ENCODE results near the gene AARS2. TPM values are rescaled to one million over a fixed set of nuclear protein-coding genes. Genes with fewer than 3 reads are reported as not detected.
"Not testable (repeated sequence)": the region's sequence is repeated elsewhere in the genome, so short reads cannot be mapped to it uniquely, and the experiment has no call there.

Gene AARS2
- total RNA-seq, 1 donor from 2014 or later = 10.7 TPM

DNA sequence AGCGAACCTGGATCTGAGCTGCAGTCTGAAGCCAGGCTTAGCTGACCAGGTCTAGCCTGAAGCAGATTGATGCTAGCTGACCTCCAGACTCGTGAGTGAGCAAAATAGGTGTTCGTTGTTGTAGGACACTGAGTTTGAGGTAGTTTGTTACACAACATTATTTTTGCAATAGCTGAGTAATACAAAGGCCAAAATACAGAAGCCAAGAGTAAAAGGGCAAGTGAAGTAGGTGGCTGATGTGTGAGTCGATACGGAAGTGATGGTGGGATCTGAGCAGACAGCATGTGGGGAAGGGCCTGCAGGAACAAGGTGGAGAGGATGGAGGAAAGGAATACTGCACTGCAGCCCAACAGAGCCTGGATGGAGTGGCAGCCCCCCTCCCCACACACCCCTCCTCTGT lies 20.8 kb upstream of the AARS2 start:
- no peak for DNase-seq
- no peak for ATAC-seq (ENCODE audit: poor library complexity)
- intact Hi-C loops (cut with DNase I) = no loop called here

DNA sequence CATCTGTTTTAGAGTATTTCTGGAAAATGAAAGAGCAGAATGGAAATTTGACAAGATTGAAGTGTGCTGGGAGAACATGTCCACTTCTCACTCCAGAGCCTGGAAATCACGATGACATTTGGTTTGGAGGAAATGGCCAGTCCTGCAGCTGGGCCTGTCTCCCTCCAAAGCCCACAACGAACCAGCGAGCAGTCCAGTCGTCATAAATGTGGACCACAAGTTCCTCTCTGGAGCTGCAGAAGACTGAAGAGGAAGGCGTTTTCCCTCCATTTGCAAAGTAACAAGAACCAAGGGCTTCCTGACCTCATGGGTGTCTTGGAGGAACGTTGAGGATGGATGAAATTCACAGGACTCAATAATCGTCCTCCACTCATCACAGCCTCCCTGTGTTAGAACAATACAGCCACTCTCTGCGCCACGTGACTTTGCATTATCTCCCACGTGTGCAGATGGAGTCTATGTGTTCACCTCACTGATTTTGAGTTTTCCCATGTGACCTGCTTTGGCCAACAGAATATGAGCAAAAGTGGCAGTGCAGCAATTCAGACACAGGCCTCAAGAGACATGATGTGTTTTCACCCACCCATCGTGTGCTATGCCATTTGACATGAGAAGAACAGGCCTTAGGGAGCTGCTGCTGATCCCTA lies 20.2 kb upstream of the AARS2 start:
- intact Hi-C loops (cut with DNase I) = no loop called here
- ATAC-seq (ENCODE audit: poor library complexity) (no peak), DNase-seq (no peak)

DNA sequence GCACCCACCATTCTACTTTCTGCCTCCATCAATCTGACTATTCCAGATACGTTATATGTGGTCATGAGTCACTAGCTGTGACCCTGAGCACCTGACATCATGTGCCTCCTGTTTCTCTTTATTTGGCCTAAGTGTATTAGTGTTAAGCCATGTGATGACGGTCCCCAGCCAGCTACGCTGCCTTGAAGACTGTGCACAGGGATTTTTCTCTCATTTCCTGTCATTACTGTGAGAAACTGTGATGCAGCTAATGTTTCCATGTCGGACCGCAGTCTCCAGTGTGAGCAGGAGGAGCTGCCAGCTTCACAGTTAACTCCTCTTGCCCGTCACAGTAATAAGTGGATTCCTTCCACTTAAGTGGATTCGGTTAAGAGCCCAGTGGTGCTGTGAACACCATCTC lies 19.4 kb upstream of the AARS2 start:
- ATAC-seq (ENCODE audit: poor library complexity) (no peak), DNase-seq (no peak)
- intact Hi-C loops (cut with DNase I) = no loop called here

DNA sequence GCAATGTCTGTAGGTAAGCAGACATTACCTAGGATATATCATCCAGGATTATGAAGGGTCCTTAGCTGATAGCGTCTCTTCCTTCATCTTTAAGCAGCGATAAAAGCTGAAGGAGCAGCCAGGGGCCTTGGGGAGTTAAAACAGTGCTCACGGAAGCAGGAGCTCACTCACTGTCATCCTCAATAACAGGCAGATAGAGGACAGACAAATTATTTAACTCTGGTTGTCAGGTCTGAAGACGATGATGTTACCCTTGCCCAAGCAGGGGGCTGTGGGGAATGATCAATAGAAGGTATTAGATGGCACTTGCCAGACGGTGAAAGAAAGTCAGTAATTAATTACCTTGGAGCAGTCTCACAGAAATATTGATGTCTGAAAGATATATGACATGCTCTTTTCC lies 16.7 kb upstream of the AARS2 start:
- intact Hi-C loops (cut with DNase I) = no loop called here
- DNase-seq = no peak
- ATAC-seq (ENCODE audit: poor library complexity) = no peak

DNA sequence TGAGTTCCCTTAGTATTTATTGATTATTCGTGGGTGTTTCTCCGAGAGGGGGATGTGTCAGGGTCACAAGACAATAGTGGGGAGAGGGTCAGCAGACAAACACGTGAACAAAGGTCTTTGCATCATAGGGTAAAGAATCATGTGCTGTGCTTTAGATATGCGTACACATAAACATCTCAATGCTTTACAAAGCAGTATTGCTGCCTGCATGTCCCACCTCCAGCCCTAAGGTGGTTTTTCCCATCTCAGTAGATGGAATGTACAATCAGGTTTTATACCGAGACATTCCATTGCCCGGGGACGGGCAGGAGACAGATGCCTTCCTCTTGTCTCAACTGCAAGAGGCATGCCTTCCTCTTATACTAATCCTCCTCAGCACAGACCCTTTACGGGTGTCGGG lies 15.1 kb upstream of the AARS2 start:
- ATAC-seq (ENCODE audit: poor library complexity); intact Hi-C loops (cut with DNase I); DNase-seq: not testable (repeated sequence)

DNA sequence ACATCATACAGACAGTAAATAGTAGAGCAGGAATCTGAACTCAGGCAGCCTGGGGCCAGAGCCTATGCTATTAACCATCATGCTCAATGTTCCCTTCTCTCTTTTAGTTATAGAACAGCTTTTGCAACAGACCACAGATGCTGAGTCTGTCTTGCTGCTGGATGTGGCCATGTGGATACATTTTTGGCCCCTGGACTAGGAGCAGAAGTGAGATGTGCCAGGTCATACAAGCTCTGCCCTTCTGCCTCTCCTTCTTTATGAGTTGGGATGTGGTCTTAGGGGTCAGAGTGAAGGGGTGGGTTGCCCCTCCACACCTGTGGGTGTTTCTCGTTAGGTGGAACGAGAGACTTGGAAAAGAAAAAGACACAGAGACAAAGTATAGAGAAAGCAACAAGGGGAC lies 14.6 kb upstream of the AARS2 start:
- DNase-seq = no peak
- intact Hi-C loops (cut with DNase I) = no loop called here
- no peak for ATAC-seq (ENCODE audit: poor library complexity)

DNA sequence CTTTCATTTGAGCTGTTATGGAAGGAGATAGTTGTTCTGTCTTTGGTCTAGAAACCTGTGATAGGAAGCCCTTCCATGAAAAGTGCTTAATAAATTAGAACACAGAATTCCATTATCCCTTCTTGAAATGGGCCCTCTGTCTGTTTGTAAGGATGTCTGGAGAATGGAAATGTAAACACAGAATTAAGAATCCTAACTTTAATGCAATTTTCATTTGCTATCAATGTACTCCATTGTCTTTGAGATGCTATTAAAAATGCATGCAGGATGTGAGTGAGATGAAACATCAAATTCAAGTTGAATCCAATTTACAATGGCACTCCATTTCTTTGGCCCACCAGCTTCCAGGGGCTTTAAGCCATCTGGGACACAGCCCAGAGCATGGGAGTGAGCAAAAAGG lies 13.9 kb upstream of the AARS2 start:
- intact Hi-C loops (cut with DNase I) = no loop called here
- ATAC-seq (ENCODE audit: poor library complexity) = no peak
- no peak for DNase-seq

DNA sequence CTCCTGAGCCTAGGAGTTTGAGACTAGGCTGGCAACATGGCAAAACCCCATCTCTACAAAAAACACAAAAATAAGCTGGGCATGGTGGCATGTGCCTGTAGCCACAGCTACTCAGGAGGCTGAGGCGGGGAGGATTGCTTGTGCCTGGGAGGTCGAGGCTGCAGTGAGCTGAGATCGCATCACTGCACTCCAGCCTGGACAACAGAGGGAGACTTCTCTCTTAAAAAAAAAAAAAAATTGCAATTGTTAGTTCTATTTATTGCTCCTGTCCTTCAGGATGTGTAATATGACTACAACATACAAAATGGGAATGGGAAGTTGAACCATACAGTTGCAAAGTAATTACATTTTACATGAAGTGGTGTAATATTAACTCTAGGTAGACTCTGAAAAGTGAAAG lies 8.1 kb upstream of the AARS2 start:
- ATAC-seq (ENCODE audit: poor library complexity) (no peak), DNase-seq (no peak)
- intact Hi-C loops (cut with DNase I) = no loop called here

DNA sequence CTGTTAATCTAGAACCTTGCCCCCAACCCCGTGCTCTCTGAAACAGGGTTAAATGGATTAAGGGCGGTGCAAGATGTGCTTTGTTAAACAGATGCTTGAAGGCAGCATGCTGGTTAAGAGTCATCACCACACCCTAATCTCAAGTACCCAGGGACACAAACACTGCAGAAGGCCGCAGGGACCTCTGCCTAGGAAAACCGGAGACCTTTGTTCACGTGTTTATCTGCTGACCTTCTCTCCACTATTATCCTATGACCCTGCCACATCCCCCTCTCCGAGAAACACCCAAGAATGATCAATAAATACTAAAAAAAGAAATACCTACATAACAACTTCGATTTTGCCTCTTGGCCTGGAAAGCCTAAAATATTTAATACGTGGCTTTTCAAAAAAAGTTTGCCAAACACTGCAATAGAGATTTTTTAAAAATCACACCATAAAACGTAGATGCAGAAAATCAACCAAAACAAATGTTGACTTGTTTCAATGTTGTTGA lies 4.0 kb upstream of the AARS2 start:
- intact Hi-C loops (cut with DNase I); ATAC-seq (ENCODE audit: poor library complexity); DNase-seq: not testable (repeated sequence)

DNA sequence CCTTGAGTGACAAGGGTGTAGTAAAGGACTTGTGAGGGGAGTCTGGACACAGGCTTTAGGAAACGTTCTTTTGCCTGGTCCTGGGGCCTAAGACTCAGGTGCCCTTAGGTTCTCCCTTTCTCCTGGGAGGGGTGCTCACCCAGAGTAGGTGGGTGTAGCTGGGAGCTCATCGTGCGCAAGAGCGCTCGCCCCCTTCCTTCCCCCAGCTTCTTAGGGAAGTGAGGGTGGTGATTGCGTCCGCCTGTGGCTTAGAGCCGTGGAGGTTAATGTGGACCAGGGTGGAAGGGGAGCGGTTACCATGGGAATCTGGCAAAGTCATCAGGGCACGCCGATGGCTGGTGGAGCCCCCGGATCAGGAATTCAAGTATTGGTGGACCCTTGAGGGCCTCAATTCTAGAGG lies 3.3 kb upstream of the AARS2 start:
- ATAC-seq (ENCODE audit: poor library complexity) (no peak), DNase-seq (no peak)
- intact Hi-C loops (cut with DNase I) = no loop called here

DNA sequence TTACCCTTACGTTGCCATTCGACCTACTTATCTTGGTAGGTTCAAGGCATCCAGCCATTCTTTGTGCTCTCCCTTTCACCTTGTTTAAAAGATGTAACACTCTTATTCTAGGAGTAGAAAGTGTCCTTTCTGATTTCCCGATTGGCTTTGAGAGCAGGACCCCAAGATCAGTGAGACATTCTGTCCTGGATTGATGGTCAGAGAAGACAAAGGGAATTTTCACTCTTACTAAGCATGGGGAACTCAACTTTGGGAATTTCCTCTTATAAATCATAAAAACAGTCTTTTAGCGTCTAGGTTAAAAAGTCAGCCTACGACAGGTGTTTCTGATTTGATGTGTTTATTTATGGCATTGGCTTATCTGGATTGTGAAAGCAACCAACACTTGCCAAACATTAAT lies 2.8 kb upstream of the AARS2 start:
- ATAC-seq (ENCODE audit: poor library complexity) (no peak), DNase-seq (no peak)
- intact Hi-C loops (cut with DNase I) = no loop called here

DNA sequence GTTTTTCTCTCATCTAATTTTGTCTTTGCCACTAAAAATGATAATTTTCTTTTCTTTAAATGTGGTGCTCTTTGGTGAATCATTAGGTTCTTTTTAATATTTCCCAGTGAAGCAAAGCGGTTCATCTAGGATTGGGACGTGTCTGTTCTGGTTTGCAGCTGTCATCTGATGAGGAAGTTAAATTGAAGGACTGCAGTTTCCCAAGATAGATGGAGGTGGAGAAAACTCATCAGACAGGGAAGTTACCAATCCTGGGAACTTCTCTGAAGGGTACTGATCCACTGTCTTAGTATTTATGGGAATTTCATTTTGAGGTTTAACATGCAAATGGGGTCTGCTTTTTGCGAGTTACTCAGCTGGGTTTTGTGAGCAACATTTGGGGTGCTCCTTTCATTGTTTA lies 2.4 kb upstream of the AARS2 start:
- DNase-seq (no peak), ATAC-seq (ENCODE audit: poor library complexity) (no peak)
- intact Hi-C loops (cut with DNase I) = no loop called here

DNA sequence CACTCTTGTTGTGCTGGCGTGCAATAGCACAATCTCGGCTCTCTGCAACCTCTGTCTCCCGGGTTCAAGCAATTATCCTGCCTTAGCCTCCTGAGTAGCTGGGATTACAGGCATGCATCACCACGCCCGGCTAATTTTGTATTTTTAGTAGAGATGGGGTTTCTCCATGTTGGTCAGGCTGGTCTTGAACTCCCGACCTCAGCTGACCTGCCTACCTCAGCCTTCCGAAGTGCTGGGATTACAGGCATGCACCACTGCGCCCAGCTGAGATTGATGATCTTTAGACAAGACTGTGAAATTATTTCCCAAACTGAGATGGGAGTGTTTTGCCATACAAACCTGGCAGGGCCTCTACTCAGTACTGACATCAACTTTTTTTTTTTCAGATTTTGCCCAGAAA lies 1.5 kb upstream of the AARS2 start:
- ATAC-seq (ENCODE audit: poor library complexity); DNase-seq; intact Hi-C loops (cut with DNase I): not testable (repeated sequence)

DNA sequence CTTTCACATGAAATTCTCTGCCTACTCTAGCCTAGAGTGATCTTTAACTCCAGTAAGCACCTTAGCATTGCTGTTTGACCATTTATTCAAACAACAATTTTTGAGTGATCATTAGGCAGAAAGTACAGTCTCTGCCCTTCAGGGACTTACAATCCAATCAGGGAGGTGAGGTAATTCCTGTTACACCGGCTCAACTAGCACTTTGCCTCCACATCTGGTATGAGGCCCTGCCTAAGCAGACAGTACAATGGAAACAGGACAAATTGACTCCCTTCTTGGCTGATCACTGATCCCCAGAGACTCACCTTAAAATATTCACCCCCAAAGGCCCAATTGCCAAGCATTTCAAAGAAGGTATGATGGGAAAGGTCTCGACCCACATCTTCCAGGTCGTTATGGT lies 1.4 kb downstream of the AARS2 start:
- ATAC-seq (ENCODE audit: poor library complexity) = no peak
- no peak for DNase-seq
- intact Hi-C loops (cut with DNase I) = no loop called here

DNA sequence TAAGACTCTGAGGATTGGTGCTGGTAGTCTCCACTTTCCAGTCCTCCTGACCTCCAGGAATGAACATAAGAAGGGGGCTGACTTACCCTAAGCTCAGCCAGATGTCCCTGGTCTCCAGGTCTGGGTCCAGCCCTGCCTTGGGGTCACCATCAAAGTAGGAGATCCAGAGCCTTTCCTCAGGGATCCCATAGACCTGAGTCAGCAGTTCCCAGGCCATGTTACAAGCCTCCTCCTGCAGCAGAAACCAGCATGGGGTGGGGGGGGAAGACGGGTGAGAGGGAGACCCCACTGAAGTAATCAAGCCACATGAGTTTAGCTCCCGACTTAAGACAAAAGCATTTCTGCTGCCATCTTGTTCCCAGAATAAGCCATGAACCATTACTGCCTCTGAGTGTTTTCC lies 1.8 kb downstream of the AARS2 start:
- no peak for DNase-seq
- no peak for ATAC-seq (ENCODE audit: poor library complexity)
- intact Hi-C loops (cut with DNase I) = no loop called here

DNA sequence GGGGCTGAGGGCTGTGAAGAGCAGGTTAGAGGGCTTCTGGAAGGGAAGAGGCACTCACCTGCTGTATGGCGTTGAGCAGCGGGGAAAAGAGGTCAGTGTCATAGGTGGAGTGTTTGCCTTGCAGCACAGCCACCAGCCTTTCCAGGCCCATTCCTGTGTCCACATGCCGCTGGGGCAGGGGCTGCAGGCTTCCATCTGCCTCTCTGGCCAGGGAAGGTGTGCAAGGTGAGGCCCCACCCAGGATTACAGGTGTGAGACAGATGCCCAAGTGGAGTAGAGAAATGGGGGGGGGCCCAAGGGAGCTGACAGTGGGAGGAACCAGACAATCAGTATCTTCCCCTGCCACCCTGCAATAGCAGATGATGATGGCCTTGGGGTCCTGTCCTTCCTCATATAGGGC lies 2.9 kb downstream of the AARS2 start:
- intact Hi-C loops (cut with DNase I) = no loop called here
- ATAC-seq (ENCODE audit: poor library complexity) (no peak), DNase-seq (no peak)

DNA sequence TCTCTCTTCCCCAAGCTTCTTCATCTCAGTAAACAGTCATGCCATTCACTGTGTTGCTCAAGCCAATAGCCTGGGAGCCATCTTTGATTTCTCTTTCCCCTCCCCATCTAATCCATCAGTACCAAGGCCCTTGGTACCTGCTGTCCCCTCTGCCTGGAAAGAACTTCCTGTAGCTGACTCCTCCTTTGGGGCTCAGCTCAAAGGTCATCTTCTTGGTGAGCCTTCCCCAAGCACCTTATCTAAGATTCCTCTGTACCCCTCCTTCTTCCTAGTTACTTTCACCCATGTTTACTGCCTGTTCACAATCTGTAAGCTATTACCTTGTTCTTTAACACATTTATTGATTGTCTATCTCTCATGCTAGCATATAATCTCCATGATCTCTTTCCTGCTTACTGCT lies 3.5 kb downstream of the AARS2 start:
- no peak for DNase-seq
- ATAC-seq (ENCODE audit: poor library complexity) = no peak
- intact Hi-C loops (cut with DNase I) = loop anchor here (5.0 kb wide), 1 partner anchor 42 kb away; the partner anchor contains the start of gene NFKBIE

DNA sequence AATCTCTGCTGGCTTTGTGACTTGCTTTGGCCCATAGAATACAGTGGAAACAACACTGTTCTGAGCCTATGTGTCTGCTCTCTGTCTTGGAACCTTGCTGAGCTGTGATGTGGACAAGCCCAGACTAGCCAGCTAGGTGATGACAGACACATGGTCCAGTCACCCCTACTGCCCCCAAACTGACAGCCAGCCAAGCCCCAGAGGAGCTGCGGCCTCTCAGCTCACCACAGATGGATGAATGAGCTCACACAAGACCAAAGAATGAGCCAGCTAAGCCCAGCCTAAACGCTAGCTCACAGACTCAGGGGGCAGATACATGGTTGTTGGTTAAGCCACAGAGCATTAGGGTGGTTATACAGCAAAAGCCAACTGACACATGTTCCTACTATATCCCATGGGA lies 4.1 kb downstream of the AARS2 start:
- ATAC-seq (ENCODE audit: poor library complexity) (peak; percentile 60), DNase-seq (peak; percentile 58)
- intact Hi-C loops (cut with DNase I) = loop anchor here (5.0 kb wide), 1 partner anchor 42 kb away; the partner anchor contains the start of gene NFKBIE

DNA sequence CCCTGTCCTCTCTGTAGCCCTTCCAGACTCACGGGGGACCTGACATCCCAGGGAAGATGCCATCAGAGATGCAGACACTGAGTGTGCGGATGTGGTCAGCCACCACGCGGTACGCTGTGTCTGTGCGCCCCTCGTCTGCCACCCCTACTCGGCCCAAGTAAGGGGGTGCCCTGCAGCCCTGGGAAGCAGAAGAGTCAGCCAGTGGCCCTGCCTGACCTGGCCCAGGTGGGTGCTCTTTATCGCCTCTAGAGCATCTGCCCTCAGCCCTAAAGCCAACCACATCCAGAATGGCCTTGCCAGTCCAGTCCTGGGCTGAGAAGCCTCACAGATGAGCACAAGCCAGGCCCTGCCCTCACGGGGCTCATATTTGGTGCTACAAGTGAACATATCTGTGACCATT lies 5.9 kb downstream of the AARS2 start:
- intact Hi-C loops (cut with DNase I) = loop anchor here (5.0 kb wide), 1 partner anchor 40 kb away; the partner anchor contains the start of gene NFKBIE
- ATAC-seq (ENCODE audit: poor library complexity) (no peak), DNase-seq (no peak)

DNA sequence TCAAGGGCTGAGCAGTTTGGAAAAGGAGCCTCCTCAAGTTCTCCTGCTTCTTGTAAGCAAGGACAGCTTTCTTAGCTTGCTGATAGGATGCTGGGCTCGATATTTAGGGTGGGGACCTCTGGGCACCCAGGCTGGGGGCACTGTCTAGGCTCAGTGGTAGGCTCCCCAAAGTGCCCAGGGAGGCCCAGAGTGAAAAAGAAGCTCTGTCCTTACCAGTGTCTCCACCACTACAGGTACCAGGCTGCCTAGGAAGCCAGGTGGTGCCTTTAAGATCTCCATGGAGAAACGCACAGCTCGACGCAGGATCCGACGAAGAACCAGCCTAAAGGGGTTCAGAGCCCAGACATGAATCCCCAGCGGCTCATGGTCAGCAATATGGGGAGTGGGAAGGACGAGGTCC lies 6.4 kb downstream of the AARS2 start:
- no peak for DNase-seq
- ATAC-seq (ENCODE audit: poor library complexity) = no peak
- intact Hi-C loops (cut with DNase I) = loop anchor here (5.0 kb wide), 1 partner anchor 39 kb away; the partner anchor contains the start of gene NFKBIE

Data from Right ventricle myocardium superior (tissue), 1 donor.